ENCODE data around the gene CLDN9.

CLDN9 gene

GRCh38 chr16:3047387-3047720, 34.6 kb downstream of the CLDN9 start:
- TF ChIP-seq CTCF (IDR thresholded peaks at IDR 0.05) = no peak

- no peak for TF ChIP-seq CTCF (IDR thresholded peaks at IDR 0.05)
Observed at GRCh38 chr16:3049921-3050481, 37.3 kb downstream of the CLDN9 start.

DNA sequence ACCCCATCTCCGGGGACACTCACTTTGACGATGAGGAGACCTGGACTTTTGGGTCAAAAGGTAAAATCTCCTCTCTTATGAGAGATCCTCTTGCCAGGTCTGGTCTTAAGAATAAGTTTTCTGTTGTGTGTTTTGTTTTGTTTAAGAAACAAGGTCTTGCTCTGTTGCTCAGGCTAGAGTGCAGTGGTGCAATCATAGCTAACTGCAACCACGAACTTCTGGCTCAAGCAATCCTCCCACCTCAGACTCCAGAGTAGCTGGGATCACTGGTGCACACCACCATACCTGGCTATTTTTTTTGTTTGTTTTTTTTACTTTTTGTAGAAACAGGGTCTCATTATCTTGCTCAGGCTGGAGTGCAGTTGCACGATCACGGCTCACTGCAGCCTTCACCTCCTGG, 37.8 kb downstream of the CLDN9 start:
- TF ChIP-seq CTCF (IDR thresholded peaks at IDR 0.05) = no peak

DNA sequence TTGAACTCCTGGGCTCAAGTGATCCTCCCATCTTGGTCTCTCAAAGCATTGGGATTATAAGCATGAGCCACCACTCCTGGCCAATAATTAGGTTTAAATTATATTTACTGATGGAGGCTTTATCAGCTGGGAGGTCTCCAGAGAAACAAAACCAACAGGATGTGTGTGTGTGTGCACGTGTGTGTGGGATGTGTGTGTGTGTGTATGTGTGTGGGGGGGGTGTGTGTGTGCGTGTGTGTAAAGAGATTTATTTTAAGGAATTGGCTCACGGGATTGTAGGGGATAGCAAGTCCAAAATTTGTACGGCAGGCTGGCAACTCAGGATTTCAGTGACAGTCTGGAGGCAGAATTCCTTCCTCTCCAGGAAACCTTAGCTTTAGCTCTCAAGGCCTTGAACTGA, 38.3 kb downstream of the CLDN9 start:
- no peak for TF ChIP-seq CTCF (IDR thresholded peaks at IDR 0.05)

DNA sequence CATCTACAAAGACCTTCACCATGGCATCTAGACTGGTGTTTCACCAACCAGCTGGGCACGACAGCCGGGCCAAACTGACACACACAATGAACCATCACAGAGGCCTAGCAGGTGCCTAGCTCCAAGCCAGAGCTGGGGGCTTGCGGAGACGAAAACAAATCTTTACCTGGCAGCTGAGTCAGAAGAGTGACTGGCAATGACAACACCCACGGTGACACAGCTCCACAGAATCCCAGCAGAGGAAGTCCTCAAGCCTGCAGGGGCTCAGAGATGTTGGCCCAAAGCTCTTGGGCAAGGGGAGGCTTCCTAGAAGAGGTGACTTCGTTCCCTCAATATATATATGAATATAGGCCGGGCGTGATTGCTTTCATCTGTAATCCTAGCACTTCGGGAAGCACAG, 38.8 kb downstream of the CLDN9 start:
- no peak for TF ChIP-seq CTCF (IDR thresholded peaks at IDR 0.05)

GRCh38 chr16:3054965-3055733, 42.4 kb downstream of the CLDN9 start:
- TF ChIP-seq CTCF (IDR thresholded peaks at IDR 0.05) = no peak

- no peak for TF ChIP-seq CTCF (IDR thresholded peaks at IDR 0.05)
Observed at GRCh38 chr16:3056336-3057180, 43.8 kb downstream of the CLDN9 start.
